ENCODE results near the gene ZNF581. TPM values are rescaled to one million over a fixed set of nuclear protein-coding genes. Genes with fewer than 3 reads are reported as not detected.

ZNF581 gene
- total RNA-seq, 1 donor from 2014 or later = 27.2 TPM

DNA sequence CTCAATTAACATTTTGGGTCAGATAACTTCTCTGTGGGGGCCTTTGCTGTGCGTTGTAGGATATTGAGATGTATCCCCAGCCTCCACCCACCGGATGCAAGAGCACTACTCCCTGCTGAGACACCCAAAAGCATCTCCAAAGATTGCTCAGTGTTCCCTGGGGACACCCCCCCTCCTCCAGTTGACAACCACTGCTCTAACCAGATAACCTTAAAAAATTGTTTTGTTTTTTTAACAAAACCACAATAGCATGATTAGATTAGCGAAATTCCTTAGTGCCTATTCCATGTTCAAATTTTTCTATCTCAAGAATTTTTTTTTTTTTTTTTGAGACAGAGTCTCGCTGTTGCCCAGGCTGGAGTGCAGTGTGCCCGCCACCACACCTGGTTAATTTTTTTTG is 29.0 kb downstream of the ZNF581 start:
- no peak for DNase-seq (ENCODE audit: low read depth)
- no peak overlapping the region for H3K4me3 ChIP-seq (ENCODE audit: low read depth, low read length)
- TF ChIP-seq, protein P1, sequence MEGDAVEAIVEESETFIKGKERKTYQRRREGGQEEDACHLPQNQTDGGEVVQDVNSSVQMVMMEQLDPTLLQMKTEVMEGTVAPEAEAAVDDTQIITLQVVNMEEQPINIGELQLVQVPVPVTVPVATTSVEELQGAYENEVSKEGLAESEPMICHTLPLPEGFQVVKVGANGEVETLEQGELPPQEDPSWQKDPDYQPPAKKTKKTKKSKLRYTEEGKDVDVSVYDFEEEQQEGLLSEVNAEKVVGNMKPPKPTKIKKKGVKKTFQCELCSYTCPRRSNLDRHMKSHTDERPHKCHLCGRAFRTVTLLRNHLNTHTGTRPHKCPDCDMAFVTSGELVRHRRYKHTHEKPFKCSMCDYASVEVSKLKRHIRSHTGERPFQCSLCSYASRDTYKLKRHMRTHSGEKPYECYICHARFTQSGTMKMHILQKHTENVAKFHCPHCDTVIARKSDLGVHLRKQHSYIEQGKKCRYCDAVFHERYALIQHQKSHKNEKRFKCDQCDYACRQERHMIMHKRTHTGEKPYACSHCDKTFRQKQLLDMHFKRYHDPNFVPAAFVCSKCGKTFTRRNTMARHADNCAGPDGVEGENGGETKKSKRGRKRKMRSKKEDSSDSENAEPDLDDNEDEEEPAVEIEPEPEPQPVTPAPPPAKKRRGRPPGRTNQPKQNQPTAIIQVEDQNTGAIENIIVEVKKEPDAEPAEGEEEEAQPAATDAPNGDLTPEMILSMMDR (conservative IDR thresholded peaks at IDR 0.05; ENCODE audit: low read depth, low read length) = no peak

- H3K4me3 ChIP-seq (ENCODE audit: low read depth, low read length) = no peak overlapping the region
- no peak for DNase-seq (ENCODE audit: low read depth)
- TF ChIP-seq, protein P1 (conservative IDR thresholded peaks at IDR 0.05; ENCODE audit: low read depth, low read length) = no peak
These were observed 30.0 kb downstream of the ZNF581 start for GRCh38 chr19:55673465-55673864.

DNA sequence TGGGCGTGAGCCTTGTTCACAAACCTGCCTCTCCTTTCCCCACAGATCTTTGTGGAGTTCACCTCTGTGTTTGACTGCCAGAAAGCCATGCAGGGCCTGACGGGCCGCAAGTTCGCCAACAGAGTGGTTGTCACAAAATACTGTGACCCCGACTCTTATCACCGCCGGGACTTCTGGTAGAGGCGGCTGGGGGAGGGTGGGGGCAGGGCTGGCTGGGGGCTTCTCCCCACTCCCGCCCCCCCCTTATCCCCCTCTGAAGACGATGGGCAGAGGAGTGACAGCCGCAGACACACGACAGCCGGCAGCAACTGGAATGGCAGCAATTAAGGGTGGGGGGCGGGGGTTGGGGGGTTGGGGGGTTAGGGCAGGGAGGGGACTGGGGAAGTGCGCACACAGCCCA is 30.4 kb downstream of the ZNF581 start:
- DNase-seq (ENCODE audit: low read depth) = no peak
- H3K4me3 ChIP-seq (ENCODE audit: low read depth, low read length) = no peak overlapping the region

GRCh38 chr19:55674459-55674840 is 31.0 kb downstream of the ZNF581 start:
- TF ChIP-seq, protein P1 (conservative IDR thresholded peaks at IDR 0.05; ENCODE audit: low read depth, low read length) = no peak
- H3K4me3 ChIP-seq (ENCODE audit: low read depth, low read length) = peak overlapping the region; percentile 60
- no peak for DNase-seq (ENCODE audit: low read depth)

More for the DNA sequence above, 30.4 kb downstream of the ZNF581 start:
- TF ChIP-seq, protein P1 (conservative IDR thresholded peaks at IDR 0.05; ENCODE audit: low read depth, low read length) = no peak

GRCh38 chr19:55674841-55675660 is 31.6 kb downstream of the ZNF581 start, which contains the start of gene EPN1:
Gene EPN1 (plus strand): TSS chr19:55675226. CDS start chr19:55678628, 3,402 bp downstream.
- TF ChIP-seq, protein P1 (conservative IDR thresholded peaks at IDR 0.05; ENCODE audit: low read depth, low read length) = no peak
- peak; percentile 48 for DNase-seq (ENCODE audit: low read depth)
- H3K4me3 ChIP-seq (ENCODE audit: low read depth, low read length) = peak within 1 kb of the TSS; percentile 60

- TF ChIP-seq, protein P1 (conservative IDR thresholded peaks at IDR 0.05; ENCODE audit: low read depth, low read length) = no peak
- DNase-seq (ENCODE audit: low read depth) = no peak
- H3K4me3 ChIP-seq (ENCODE audit: low read depth, low read length) = peak overlapping the region; percentile 60
These were observed 32.4 kb downstream of the ZNF581 start for GRCh38 chr19:55675661-55676354.
